GM12878 (cell line): ENCODE measurements around the gene CORO2B. TPM values are rescaled to one million over a fixed set of nuclear protein-coding genes. Genes with fewer than 3 reads are reported as not detected.

ENCODE experiments used
- ATAC-seq: fragments of 200-7000 bp; cut with Tn5 transposase; 3 replicates; pipeline ENCODE4 v1.9.1; 2020; ENCODE audit warnings: mild to moderate bottlenecking, moderate library complexity
- BruUV-seq: library from RNA; stranded (reverse); fragments of 400-500 nt; replicated peaks from 2 replicates; lab custom pipeline; 2021; lab: Mats Ljungman, UMichigan
- CTCF ChIA-PET: fragments of 300-600 bp; sonication (Branson Sonifier 250); formaldehyde crosslinking; extraction: SDS; loops from one replicate; lab custom pipeline; 2021; ENCODE audit warnings: inconsistent platforms; lab: Yijun Ruan, JAX
- POLR2A ChIA-PET: fragments of 350-600 bp; formaldehyde crosslinking; extraction: SDS; loops from one replicate; lab custom pipeline; 2021; ENCODE audit warnings: inconsistent platforms; lab: Charles Lee
- RAD21 ChIA-PET: fragments of 300-600 bp; sonication (Branson Sonifier 250); formaldehyde crosslinking; loops from one replicate; lab custom pipeline; 2023; ENCODE audit warnings: antibody characterized with exemption; ENCODE audit not compliant: unreplicated experiment; lab: Charles Lee
- SMC1A ChIA-PET: fragments of 300-600 bp; sonication (Branson Sonifier 250); formaldehyde crosslinking; loops from one replicate; lab custom pipeline; 2023; ENCODE audit not compliant: unreplicated experiment, uncharacterized antibody; lab: Charles Lee
- DNase-seq: peaks from one replicate; pipeline ENCODE4 v3.0.0-alpha.2; 2011; ENCODE audit warnings: low read depth, low spot score
- FAIRE-seq: peaks from 3 replicates; lab custom pipeline; 2011; peaks lifted over from hg19 to GRCh38; lab: Jason Lieb, UNC
- H2AFZ ChIP-seq: 2 replicates; pipeline ENCODE4 v1.6.0; 2011; ENCODE audit warnings: low read depth, low read length, control low read depth; ENCODE audit not compliant: control insufficient read depth
- H3K27ac ChIP-seq: 2 replicates; pipeline ENCODE4 v1.5.1; 2011; ENCODE audit warnings: control low read depth; ENCODE audit not compliant: control insufficient read depth, insufficient read depth
- H3K27me3 ChIP-seq, 2 experiments: replicated peaks in 1 of 2; 2 replicates each; pipeline versions ENCODE4 v1.6.0 to v1.6.1; 2011; ENCODE audit warnings: low read length in 1 of 2; ENCODE audit not compliant: control insufficient read depth in 2 of 2, insufficient read depth in 2 of 2
- H3K36me3 ChIP-seq, 2 experiments: 2 replicates each; pipeline ENCODE4 v1.5.1; 2011; ENCODE audit warnings: low read length in 1 of 2; ENCODE audit not compliant: control insufficient read depth in 2 of 2, insufficient read depth in 2 of 2
- H3K4me1 ChIP-seq: 2 replicates; pipeline ENCODE4 v1.6.1; 2011; ENCODE audit warnings: mild to moderate bottlenecking, low read length, moderate library complexity, mixed read lengths; ENCODE audit not compliant: control insufficient read depth, insufficient read depth
- H3K4me2 ChIP-seq: 2 replicates; pipeline ENCODE4 v1.6.0; 2011; ENCODE audit warnings: control low read depth; ENCODE audit not compliant: control insufficient read depth, insufficient read depth
- H3K4me3 ChIP-seq: fragments of 200-600 bp; sonication (generic); 2 replicates; pipeline ENCODE4 v1.5.1; 2016
- H3K79me2 ChIP-seq: 2 replicates; pipeline ENCODE4 v1.6.0; 2011; ENCODE audit warnings: low read length; ENCODE audit not compliant: control insufficient read depth, insufficient read depth
- H3K9ac ChIP-seq: 2 replicates; pipeline ENCODE4 v1.8.0; 2011; ENCODE audit warnings: low read length, control low read depth, mixed read lengths; ENCODE audit not compliant: control insufficient read depth, insufficient read depth
- H3K9me3 ChIP-seq: replicated peaks from 3 replicates; pipeline ENCODE4 v1.5.1; 2011; ENCODE audit warnings: mild to moderate bottlenecking, low read length; ENCODE audit not compliant: control insufficient read depth, insufficient read depth
- H4K20me1 ChIP-seq: 2 replicates; pipeline ENCODE4 v1.6.0; 2011; ENCODE audit not compliant: control insufficient read depth, insufficient read depth
- ASH2L ChIP-seq: fragments of 300-600, 200-600 bp; sonication (generic); IDR thresholded peaks from 2 replicates; pipeline ENCODE4 v1.6.1; 2017; ENCODE audit warnings: low read depth, mild to moderate bottlenecking, borderline replicate concordance
- CEBPZ ChIP-seq: fragments of 150-350 bp; IDR thresholded peaks from 2 replicates; pipeline ENCODE4 v1.6.1; 2016; ENCODE audit warnings: low read depth, low read length
- DPF2 ChIP-seq: fragments of 450-650 bp; IDR thresholded peaks from 2 replicates; pipeline ENCODE4 v1.6.1; 2017; ENCODE audit warnings: mild to moderate bottlenecking
- ETV6 ChIP-seq, 2 experiments: fragments of 450-650 bp in 1 of 2; IDR thresholded peaks in 1 of 2; conservative IDR thresholded peaks in 1 of 2; 2 replicates each; pipeline ENCODE4 v1.6.1; 2014; ENCODE audit warnings: antibody characterized with exemption in 1 of 2, borderline replicate concordance in 1 of 2, low read depth in 1 of 2, mild to moderate bottlenecking in 1 of 2, moderate library complexity in 1 of 2
- IKZF1 ChIP-seq: fragments of 450-650 bp; conservative IDR thresholded peaks from 2 replicates; pipeline ENCODE4 v1.6.1; 2017; ENCODE audit warnings: antibody characterized with exemption, mild to moderate bottlenecking
- JUNB ChIP-seq: IDR thresholded peaks from 2 replicates; pipeline ENCODE4 v1.6.1; 2016; ENCODE audit warnings: antibody characterized with exemption, mild to moderate bottlenecking
- POLR2AphosphoS5 ChIP-seq: IDR thresholded peaks from 2 replicates; pipeline ENCODE4 v1.6.1; 2011; ENCODE audit warnings: mild to moderate bottlenecking, low read length, inconsistent platforms
- RB1 ChIP-seq: fragments of 450-650 bp; formaldehyde crosslinking; IDR thresholded peaks from 2 replicates; pipeline ENCODE4 v1.6.1; 2017; ENCODE audit warnings: mild to moderate bottlenecking, borderline replicate concordance
- RELB ChIP-seq: fragments of 450-650 bp; IDR thresholded peaks from 2 replicates; pipeline ENCODE4 v1.6.1; 2017; ENCODE audit warnings: low read depth, mild to moderate bottlenecking, moderate library complexity
- SMARCA5 ChIP-seq: fragments of 450-650 bp; IDR thresholded peaks from 2 replicates; pipeline ENCODE4 v1.6.1; 2017; ENCODE audit warnings: mild to moderate bottlenecking
- SP1 ChIP-seq: IDR thresholded peaks from one replicate; pipeline ENCODE4 v1.6.1; 2011; ENCODE audit warnings: low read depth, low read length
- YY1 ChIP-seq: IDR thresholded peaks from 2 replicates; pipeline ENCODE4 v1.6.1; 2011; ENCODE audit warnings: low read depth, mild to moderate bottlenecking, low read length
- ZBTB33 ChIP-seq: fragments of 450-650 bp; IDR thresholded peaks from 2 replicates; pipeline ENCODE4 v1.6.1; 2017; ENCODE audit warnings: mild to moderate bottlenecking
- ZNF207 ChIP-seq: fragments of 450-650 bp; IDR thresholded peaks from 2 replicates; pipeline ENCODE4 v1.6.1; 2014; ENCODE audit warnings: antibody characterized with exemption, mild to moderate bottlenecking, borderline replicate concordance
- ZNF687 ChIP-seq: fragments of 450-650 bp; IDR thresholded peaks from 2 replicates; pipeline ENCODE4 v1.6.1; 2017; ENCODE audit warnings: mild to moderate bottlenecking, moderate library complexity
- WGBS: methylation state at CpG from one replicate; pipeline ENCODE4 v1.1.6; 2016; ENCODE audit warnings: low lambda C conversion rate; ENCODE audit not compliant: insufficient replicate concordance, insufficient coverage; ENCODE audit errors: missing lambda C conversion rate; 5-methylcytosine and 5-hydroxymethylcytosine counted together
- in situ Hi-C: fragments of 300-500 bp; cut with MboI; formaldehyde crosslinking; loops from 9 replicates; pipeline ENCODE4 v1.14.3; 2018; ENCODE audit warnings: mixed read lengths
- intact Hi-C: fragments of 100-400 bp; cut with micrococcal nuclease; formaldehyde crosslinking; loops from one replicate; pipeline ENCODE4 v1.14.2; 2022; ENCODE audit not compliant: unreplicated experiment
- polyA plus RNA-seq, 11 experiments: library from polyadenylated mRNA; depleted of rRNA in 4 of 11; unstranded in 6 of 11; stranded (reverse) in 5 of 11; fragments of >200 nt; fragmentation: Nextera tagmentation in 4 of 11; fragmentation: Illumina TruSeq in 1 of 11; extraction: Ambion mirVana in 4 of 11; extraction: Trizol in 1 of 11; gene quantifications; 1 replicate in 1 of 11; 2 replicates in 10 of 11; pipeline versions ENCODE4 v1.2.1 to v1.2.3, GENCODE V29; 2011 to 2016; ENCODE audit warnings: inconsistent platforms in 2 of 11, missing spikeins in 2 of 11, low read depth in 1 of 11
- total RNA-seq, 4 experiments: library from RNA; depleted of rRNA in 3 of 4; stranded (reverse); fragments of >200 nt in 3 of 4; fragmentation: Illumina TruSeq in 1 of 4; extraction: Trizol in 1 of 4; gene quantifications; 2 replicates each; pipeline versions ENCODE4 v1.2.1 to v1.2.3, GENCODE V29; 2013 to 2021

The CORO2B gene
- total and polyA plus RNA-seq, 10 of the 15 experiments (the other 5 are each of a cell fraction or from before 2014, with no cell fraction given), result 0.05 to 0.73 (median 0.13) TPM; not detected in 4

GRCh38 chr15:68709876-68710275 lies 131.1 kb downstream of the CORO2B start:
- H3K4me1 ChIP-seq, result no peaks in the 10 kb centered on the region
- H3K4me3 ChIP-seq, result no peak overlapping the region
- in situ Hi-C loops, result no loop called here
- DNase-seq, result no peak
- H3K4me2 ChIP-seq, result no peak overlapping the region
- ChIA-PET CTCF (no interaction called here), POLR2A (interaction anchor here (0.6 kb wide), 1 partner anchor 277 kb away, joined by 5 read pairs; no protein-coding TSS in a partner anchor), RAD21 (no interaction called here), SMC1A (no interaction called here)
- BruUV-seq, result no TSS peak
- no peak overlapping the region for H3K27ac ChIP-seq
- H2AFZ ChIP-seq, result no peak overlapping the region
- no peak overlapping the region for H3K9ac ChIP-seq
- peaks cover 2 to 3% of the 10 kb centered on the region in 2 experiments; a peak in 1 of 4 replicates for H3K27me3 ChIP-seq
- no peak for ATAC-seq
- no peaks in the 10 kb centered on the region for H4K20me1 ChIP-seq
- no peaks in the 10 kb centered on the region for H3K36me3 ChIP-seq
- no peaks in the 10 kb centered on the region for H3K9me3 ChIP-seq
- H3K79me2 ChIP-seq, result no peaks in the 10 kb centered on the region
- WGBS, result 0% methylated on average over 1 of the region's 1 CpG
- intact Hi-C loops, result no loop called here
- no peak for FAIRE-seq
- no peak for TF ChIP-seq IKZF1
- TF ChIP-seq SP1, result no peak
- TF ChIP-seq CEBPZ, result no peak
- no peak for TF ChIP-seq POLR2AphosphoS5
- TF ChIP-seq ZBTB33, result no peak
- no peak for TF ChIP-seq ETV6 (conservative IDR thresholded peaks at IDR 0.05 in 1 of 2, IDR thresholded peaks at IDR 0.05 in 1 of 2; ENCODE audit: borderline replicate concordance in 1 of 2, low read depth in 1 of 2)
- no peak for TF ChIP-seq ZNF207
- TF ChIP-seq RELB, result no peak
- no peak for TF ChIP-seq DPF2
- TF ChIP-seq ZNF687, result no peak
- TF ChIP-seq JUNB, result no peak
- TF ChIP-seq RB1, result no peak
- TF ChIP-seq SMARCA5, result no peak
- no peak for TF ChIP-seq ASH2L
- TF ChIP-seq YY1, result no peak
